ENCODE measurements around the gene BIN2. TPM values are rescaled to one million over a fixed set of nuclear protein-coding genes. Genes with fewer than 3 reads are reported as not detected.

BIN2 gene
- total RNA-seq, 3 donors from 2014 or later (not counting 1 experiment from before 2014, with no cell fraction given): 443 to 495 (median 478) TPM

DNA sequence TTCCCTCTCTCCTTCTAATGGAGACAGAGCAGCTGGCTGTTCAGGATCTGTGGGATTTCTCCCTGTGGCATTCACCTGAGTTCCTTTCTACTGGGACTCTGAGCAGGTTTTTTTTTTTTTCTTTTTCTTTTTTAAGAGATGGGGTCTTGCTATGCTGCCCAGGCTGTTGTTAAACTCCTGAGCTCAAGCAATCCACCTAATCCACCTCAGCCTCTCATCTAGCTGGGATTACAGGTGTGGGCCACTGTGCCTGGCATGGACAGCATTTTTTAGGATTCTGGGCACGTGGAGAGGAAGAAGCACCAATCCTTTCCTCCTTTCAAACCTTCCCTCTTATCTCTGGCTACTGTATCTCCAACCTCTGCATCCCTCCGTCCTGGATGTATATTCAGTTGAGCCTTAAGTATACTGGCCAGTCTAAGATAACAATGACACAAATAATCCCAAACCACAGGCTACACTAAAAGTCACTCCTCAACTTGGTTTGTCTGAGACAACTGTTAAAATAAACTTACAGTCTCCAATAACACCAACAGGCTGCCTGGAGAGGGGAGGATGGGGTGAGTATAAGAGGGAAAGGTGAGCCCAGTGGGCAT, 38.9 kb upstream of the BIN2 start:
- peaks cover 22% of the 10 kb centered on the region for H3K36me3 ChIP-seq (ENCODE audit: control insufficient read depth, insufficient read depth, low read length)
- Mint-ChIP-seq H3K27ac (no peak overlapping the region), H3K9me3 (no peaks in the 10 kb centered on the region), H3K36me3 (no peaks in the 10 kb centered on the region), H3K4me3 (no peak overlapping the region), H3K27me3 (ENCODE audit: low read depth in 2 of 2) (no peaks in the 10 kb centered on the region), H3K4me1 (peaks cover 5% of the 10 kb centered on the region in 2 donors)
- no peak for DNase-seq
- peaks cover 7% of the 10 kb centered on the region for H3K4me1 ChIP-seq (ENCODE audit: control insufficient read depth, insufficient read depth, low read length)
- no peak for ATAC-seq
- TF ChIP-seq, protein P1, sequence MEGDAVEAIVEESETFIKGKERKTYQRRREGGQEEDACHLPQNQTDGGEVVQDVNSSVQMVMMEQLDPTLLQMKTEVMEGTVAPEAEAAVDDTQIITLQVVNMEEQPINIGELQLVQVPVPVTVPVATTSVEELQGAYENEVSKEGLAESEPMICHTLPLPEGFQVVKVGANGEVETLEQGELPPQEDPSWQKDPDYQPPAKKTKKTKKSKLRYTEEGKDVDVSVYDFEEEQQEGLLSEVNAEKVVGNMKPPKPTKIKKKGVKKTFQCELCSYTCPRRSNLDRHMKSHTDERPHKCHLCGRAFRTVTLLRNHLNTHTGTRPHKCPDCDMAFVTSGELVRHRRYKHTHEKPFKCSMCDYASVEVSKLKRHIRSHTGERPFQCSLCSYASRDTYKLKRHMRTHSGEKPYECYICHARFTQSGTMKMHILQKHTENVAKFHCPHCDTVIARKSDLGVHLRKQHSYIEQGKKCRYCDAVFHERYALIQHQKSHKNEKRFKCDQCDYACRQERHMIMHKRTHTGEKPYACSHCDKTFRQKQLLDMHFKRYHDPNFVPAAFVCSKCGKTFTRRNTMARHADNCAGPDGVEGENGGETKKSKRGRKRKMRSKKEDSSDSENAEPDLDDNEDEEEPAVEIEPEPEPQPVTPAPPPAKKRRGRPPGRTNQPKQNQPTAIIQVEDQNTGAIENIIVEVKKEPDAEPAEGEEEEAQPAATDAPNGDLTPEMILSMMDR (IDR thresholded peaks at IDR 0.05): no peak
- intact Hi-C loops (cut with micrococcal nuclease): no loop called here
- WGBS (ENCODE audit: insufficient coverage): 97% methylated on average over 2 of the region's 2 CpGs
- no peaks in the 10 kb centered on the region for H3K9me3 ChIP-seq (ENCODE audit: control insufficient read depth, insufficient read depth, low read length)
- H3K27me3 ChIP-seq (ENCODE audit: control insufficient read depth, insufficient read depth, low read length): no peaks in the 10 kb centered on the region
- H3K27ac ChIP-seq (ENCODE audit: low read length): no peak overlapping the region
- no peak overlapping the region for H3K4me3 ChIP-seq (ENCODE audit: low read length)

DNA sequence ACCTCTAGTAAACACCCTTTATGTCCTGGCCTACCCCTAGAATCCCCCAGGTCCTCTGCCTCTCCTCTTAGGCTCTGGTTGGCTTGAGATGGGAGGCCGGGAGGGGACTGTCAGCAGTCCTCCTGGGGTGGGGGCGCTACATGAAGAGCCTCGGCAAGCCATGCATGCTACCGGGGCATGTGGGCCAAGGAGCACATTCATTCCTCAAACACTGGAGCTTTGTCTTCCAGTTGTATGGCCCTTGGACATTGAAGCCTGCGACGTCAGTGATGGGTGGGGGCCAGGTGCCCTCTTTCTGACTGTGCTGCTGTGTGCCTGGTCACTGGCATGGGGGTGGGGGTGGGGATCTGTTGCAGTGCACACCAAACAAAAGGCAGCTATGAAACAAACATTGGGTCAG, 38.3 kb upstream of the BIN2 start:
- DNase-seq (no peak), ATAC-seq (no peak)
- WGBS (ENCODE audit: insufficient coverage): 98% methylated on average over 6 of the region's 6 CpGs
- H3K4me1 Mint-ChIP-seq: peaks cover 0 to under 1% of the 10 kb centered on the region in 2 donors
- H3K27me3 ChIP-seq (ENCODE audit: control insufficient read depth, insufficient read depth, low read length): no peaks in the 10 kb centered on the region
- H3K27ac Mint-ChIP-seq: no peak overlapping the region
- H3K9me3 ChIP-seq (ENCODE audit: control insufficient read depth, insufficient read depth, low read length): no peaks in the 10 kb centered on the region
- TF ChIP-seq, protein P1 (IDR thresholded peaks at IDR 0.05): no peak
- intact Hi-C loops (cut with micrococcal nuclease): no loop called here
- peaks cover 6% of the 10 kb centered on the region for H3K4me1 ChIP-seq (ENCODE audit: control insufficient read depth, insufficient read depth, low read length)
- H3K36me3 ChIP-seq (ENCODE audit: control insufficient read depth, insufficient read depth, low read length): peaks cover 24% of the 10 kb centered on the region
- no peak overlapping the region for H3K4me3 Mint-ChIP-seq
- no peak overlapping the region for H3K4me3 ChIP-seq (ENCODE audit: low read length)
- no peaks in the 10 kb centered on the region for H3K9me3 Mint-ChIP-seq
- H3K36me3 Mint-ChIP-seq: no peaks in the 10 kb centered on the region
- no peaks in the 10 kb centered on the region for H3K27me3 Mint-ChIP-seq (ENCODE audit: low read depth in 2 of 2)
- no peak overlapping the region for H3K27ac ChIP-seq (ENCODE audit: low read length)

DNA sequence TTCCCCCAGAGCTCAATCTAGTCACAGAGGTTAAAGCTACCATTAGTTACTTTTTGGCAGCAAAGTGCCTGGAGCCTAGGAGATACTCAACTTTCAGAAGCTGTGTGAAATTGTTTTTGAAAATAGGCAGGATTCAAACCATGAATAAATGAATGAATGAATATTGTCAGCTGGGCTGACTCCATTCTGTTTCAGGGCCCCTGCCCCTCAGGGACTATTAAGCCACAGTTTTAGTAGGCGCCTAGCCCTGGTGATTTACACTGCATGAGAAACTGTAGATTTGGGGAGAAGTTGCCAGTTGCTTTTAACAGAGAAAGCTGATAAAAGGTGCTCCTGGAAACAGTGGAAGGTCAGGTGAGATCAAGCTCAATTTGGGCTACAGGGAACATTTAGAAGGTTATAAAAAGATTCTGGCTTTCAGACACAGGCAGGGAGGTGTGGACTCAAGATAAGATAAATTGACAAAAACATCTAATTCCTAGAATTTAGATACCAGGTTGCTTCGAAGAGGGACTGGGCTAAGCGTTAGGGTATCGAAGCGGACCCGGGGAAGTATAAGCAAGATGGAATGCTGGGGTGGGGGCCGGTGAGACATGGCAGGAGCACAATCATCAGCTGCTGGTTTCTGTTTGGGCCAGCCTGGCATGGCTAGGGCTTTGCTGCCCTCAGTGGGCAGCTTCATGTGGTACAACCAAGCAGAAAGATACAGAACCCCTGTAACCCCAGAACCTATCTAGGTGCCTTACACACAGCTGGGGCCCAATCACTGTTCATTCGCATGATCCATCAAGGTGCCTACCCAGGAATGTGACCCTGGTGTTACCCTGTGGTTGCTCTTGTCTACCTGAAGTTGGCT, 37.4 kb upstream of the BIN2 start:
- Histone ChIP-seq H3K27ac (ENCODE audit: low read length) (no peak overlapping the region), H3K4me1 (ENCODE audit: control insufficient read depth, insufficient read depth, low read length) (peaks cover 6% of the 10 kb centered on the region), H3K4me3 (ENCODE audit: low read length) (no peak overlapping the region), H3K27me3 (ENCODE audit: control insufficient read depth, insufficient read depth, low read length) (no peaks in the 10 kb centered on the region), H3K9me3 (ENCODE audit: control insufficient read depth, insufficient read depth, low read length) (no peaks in the 10 kb centered on the region), H3K36me3 (ENCODE audit: control insufficient read depth, insufficient read depth, low read length) (peaks cover 30% of the 10 kb centered on the region)
- intact Hi-C loops (cut with micrococcal nuclease): no loop called here
- ATAC-seq: no peak
- H3K27ac Mint-ChIP-seq: peak overlapping the region in 1 of 2 donors; percentile 52
- H3K36me3 Mint-ChIP-seq: no peaks in the 10 kb centered on the region
- H3K27me3 Mint-ChIP-seq (ENCODE audit: low read depth in 2 of 2): no peaks in the 10 kb centered on the region
- no peaks in the 10 kb centered on the region for H3K9me3 Mint-ChIP-seq
- WGBS (ENCODE audit: insufficient coverage): 97% methylated on average over 8 of the region's 8 CpGs
- no peaks in the 10 kb centered on the region for H3K4me1 Mint-ChIP-seq
- no peak overlapping the region for H3K4me3 Mint-ChIP-seq
- TF ChIP-seq, protein P1 (IDR thresholded peaks at IDR 0.05): no peak
- no peak for DNase-seq

All from natural killer cell (primary cell).